ENCODE measurements around the gene TOM1L2.

The TOM1L2 gene

GRCh38 chr17:18000030-18000408 lies 27.8 kb upstream of the TOM1L2 start:
- no peak for TF ChIP-seq FOXM1 (IDR thresholded peaks at IDR 0.05; ENCODE audit: borderline replicate concordance, low read depth)
- TF ChIP-seq RAD21 (IDR thresholded peaks at IDR 0.05; ENCODE audit: low read depth) = no peak
- no peak for TF ChIP-seq CEBPB (IDR thresholded peaks at IDR 0.05)
- no peak for TF ChIP-seq YY1 (IDR thresholded peaks at IDR 0.05; ENCODE audit: low read depth)
- no peak for TF ChIP-seq EP300 (IDR thresholded peaks at IDR 0.05; ENCODE audit: borderline replicate concordance)
- no peak for TF ChIP-seq REST (IDR thresholded peaks at IDR 0.05; ENCODE audit: low read depth)
- no peak for TF ChIP-seq USF1 (IDR thresholded peaks at IDR 0.05)
- TF ChIP-seq NFIC (IDR thresholded peaks at IDR 0.05) = no peak
- no peak for TF ChIP-seq ZBTB7A (IDR thresholded peaks at IDR 0.05; ENCODE audit: low read depth)
- no peak for TF ChIP-seq MAX (IDR thresholded peaks at IDR 0.05)
- no peak for TF ChIP-seq TAF1 (IDR thresholded peaks at IDR 0.05; ENCODE audit: low read depth)

- TF ChIP-seq REST (IDR thresholded peaks at IDR 0.05; ENCODE audit: low read depth) (no peak), TAF1 (IDR thresholded peaks at IDR 0.05; ENCODE audit: low read depth) (no peak), CEBPB (IDR thresholded peaks at IDR 0.05) (no peak), ZBTB7A (IDR thresholded peaks at IDR 0.05; ENCODE audit: low read depth) (no peak), EGR1 (IDR thresholded peaks at IDR 0.05) (no peak)
Measured at GRCh38 chr17:17999364-18000029, 27.3 kb upstream of the TOM1L2 start.

- no peak for TF ChIP-seq EP300 (IDR thresholded peaks at IDR 0.05; ENCODE audit: borderline replicate concordance)
- TF ChIP-seq REST (IDR thresholded peaks at IDR 0.05; ENCODE audit: low read depth) = no peak
- TF ChIP-seq NFIC (IDR thresholded peaks at IDR 0.05) = no peak
- no peak for TF ChIP-seq CREB1 (IDR thresholded peaks at IDR 0.05; ENCODE audit: low read depth)
- TF ChIP-seq TCF12 (IDR thresholded peaks at IDR 0.05; ENCODE audit: low read depth) = no peak
Measured at GRCh38 chr17:17998934-17999333, 26.7 kb upstream of the TOM1L2 start.

GRCh38 chr17:17995887-17996286 lies 23.7 kb upstream of the TOM1L2 start:
- peak; percentile 75 for TF ChIP-seq CEBPB (IDR thresholded peaks at IDR 0.05)

- TF ChIP-seq TCF12 (IDR thresholded peaks at IDR 0.05; ENCODE audit: low read depth) = no peak
Measured at GRCh38 chr17:17994271-17995069, 22.3 kb upstream of the TOM1L2 start.

GRCh38 chr17:17993852-17994251 lies 21.7 kb upstream of the TOM1L2 start:
- no peak for TF ChIP-seq FOXM1 (IDR thresholded peaks at IDR 0.05; ENCODE audit: borderline replicate concordance, low read depth)
- no peak for TF ChIP-seq MAX (IDR thresholded peaks at IDR 0.05)
- TF ChIP-seq TAF1 (IDR thresholded peaks at IDR 0.05; ENCODE audit: low read depth) = no peak
- TF ChIP-seq ZBTB7A (IDR thresholded peaks at IDR 0.05; ENCODE audit: low read depth) = no peak
- no peak for TF ChIP-seq YY1 (IDR thresholded peaks at IDR 0.05; ENCODE audit: low read depth)
- TF ChIP-seq NFIC (IDR thresholded peaks at IDR 0.05) = no peak
- no peak for TF ChIP-seq TCF12 (IDR thresholded peaks at IDR 0.05; ENCODE audit: low read depth)
- TF ChIP-seq USF1 (IDR thresholded peaks at IDR 0.05) = no peak
- no peak for TF ChIP-seq REST (IDR thresholded peaks at IDR 0.05; ENCODE audit: low read depth)
- TF ChIP-seq CEBPB (IDR thresholded peaks at IDR 0.05) = no peak
- TF ChIP-seq TEAD4 (IDR thresholded peaks at IDR 0.05) = no peak
- no peak for TF ChIP-seq EGR1 (IDR thresholded peaks at IDR 0.05)
- no peak for TF ChIP-seq RAD21 (IDR thresholded peaks at IDR 0.05; ENCODE audit: low read depth)
- no peak for TF ChIP-seq CREB1 (IDR thresholded peaks at IDR 0.05; ENCODE audit: low read depth)
- no peak for TF ChIP-seq EP300 (IDR thresholded peaks at IDR 0.05; ENCODE audit: borderline replicate concordance)

Data from Ishikawa (cell line).